Tibial nerve (tissue), 4 donors: ENCODE results near the gene FAAP20.

ENCODE experiments used
- EP300 ChIP-seq, 2 donors: sonication (generic); formaldehyde crosslinking; IDR thresholded peaks; one replicate each; pipeline ENCODE4 v1.6.1; 2017; ENCODE audit warnings: antibody characterized with exemption in 2 of 2, mild to moderate bottlenecking in 1 of 2
- POLR2A ChIP-seq, 2 donors: fragments of 450-650 bp; IDR thresholded peaks; one replicate each; pipeline ENCODE4 v1.6.1; 2017; ENCODE audit warnings: antibody characterized with exemption in 2 of 2, mild to moderate bottlenecking in 2 of 2, moderate library complexity in 2 of 2
- TF ChIP-seq, protein P1 (sequence below), 5 experiments: fragments of 200-600 bp in 3 of 5; fragments of 450-650 bp in 2 of 5; sonication (generic) in 3 of 5; IDR thresholded peaks; one replicate each; pipeline ENCODE4 v1.5.1; 2016 to 2019; ENCODE audit warnings: antibody characterized with exemption in 5 of 5, mild to moderate bottlenecking in 3 of 5, moderate library complexity in 2 of 5

DNA sequence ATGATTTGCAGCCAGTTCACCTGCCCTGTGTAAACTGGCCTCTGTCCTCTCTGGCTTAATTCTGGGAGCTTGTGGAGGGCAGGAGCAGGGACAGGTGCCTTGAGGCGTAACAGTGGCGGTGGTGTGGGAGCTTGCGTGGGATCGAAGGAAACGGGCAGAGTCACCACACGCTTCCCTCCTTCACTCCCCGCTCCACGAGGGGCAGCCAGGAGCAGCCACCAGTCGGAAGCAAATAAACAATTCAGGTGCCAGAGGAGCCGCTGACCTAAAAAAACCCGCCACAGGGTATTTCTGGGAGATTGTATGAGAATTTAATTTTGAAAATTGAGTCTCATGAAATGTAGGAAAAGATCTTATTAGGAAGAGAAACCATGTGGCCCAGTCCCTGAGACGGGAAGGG lies 26.0 kb downstream of the FAAP20 start:
- TF ChIP-seq, protein P1, sequence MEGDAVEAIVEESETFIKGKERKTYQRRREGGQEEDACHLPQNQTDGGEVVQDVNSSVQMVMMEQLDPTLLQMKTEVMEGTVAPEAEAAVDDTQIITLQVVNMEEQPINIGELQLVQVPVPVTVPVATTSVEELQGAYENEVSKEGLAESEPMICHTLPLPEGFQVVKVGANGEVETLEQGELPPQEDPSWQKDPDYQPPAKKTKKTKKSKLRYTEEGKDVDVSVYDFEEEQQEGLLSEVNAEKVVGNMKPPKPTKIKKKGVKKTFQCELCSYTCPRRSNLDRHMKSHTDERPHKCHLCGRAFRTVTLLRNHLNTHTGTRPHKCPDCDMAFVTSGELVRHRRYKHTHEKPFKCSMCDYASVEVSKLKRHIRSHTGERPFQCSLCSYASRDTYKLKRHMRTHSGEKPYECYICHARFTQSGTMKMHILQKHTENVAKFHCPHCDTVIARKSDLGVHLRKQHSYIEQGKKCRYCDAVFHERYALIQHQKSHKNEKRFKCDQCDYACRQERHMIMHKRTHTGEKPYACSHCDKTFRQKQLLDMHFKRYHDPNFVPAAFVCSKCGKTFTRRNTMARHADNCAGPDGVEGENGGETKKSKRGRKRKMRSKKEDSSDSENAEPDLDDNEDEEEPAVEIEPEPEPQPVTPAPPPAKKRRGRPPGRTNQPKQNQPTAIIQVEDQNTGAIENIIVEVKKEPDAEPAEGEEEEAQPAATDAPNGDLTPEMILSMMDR (IDR thresholded peaks at IDR 0.05) = no peak
- TF ChIP-seq EP300 (IDR thresholded peaks at IDR 0.05) (no peak), POLR2A (IDR thresholded peaks at IDR 0.05) (no peak)
